T follicular helper cell (primary cell): ENCODE results near the gene SPNS1.

ENCODE experiments used
- DNase-seq: peaks from one replicate; pipeline ENCODE4 v3.0.0-alpha.2; 2020; ENCODE audit warnings: low read depth

The SPNS1 gene

DNA sequence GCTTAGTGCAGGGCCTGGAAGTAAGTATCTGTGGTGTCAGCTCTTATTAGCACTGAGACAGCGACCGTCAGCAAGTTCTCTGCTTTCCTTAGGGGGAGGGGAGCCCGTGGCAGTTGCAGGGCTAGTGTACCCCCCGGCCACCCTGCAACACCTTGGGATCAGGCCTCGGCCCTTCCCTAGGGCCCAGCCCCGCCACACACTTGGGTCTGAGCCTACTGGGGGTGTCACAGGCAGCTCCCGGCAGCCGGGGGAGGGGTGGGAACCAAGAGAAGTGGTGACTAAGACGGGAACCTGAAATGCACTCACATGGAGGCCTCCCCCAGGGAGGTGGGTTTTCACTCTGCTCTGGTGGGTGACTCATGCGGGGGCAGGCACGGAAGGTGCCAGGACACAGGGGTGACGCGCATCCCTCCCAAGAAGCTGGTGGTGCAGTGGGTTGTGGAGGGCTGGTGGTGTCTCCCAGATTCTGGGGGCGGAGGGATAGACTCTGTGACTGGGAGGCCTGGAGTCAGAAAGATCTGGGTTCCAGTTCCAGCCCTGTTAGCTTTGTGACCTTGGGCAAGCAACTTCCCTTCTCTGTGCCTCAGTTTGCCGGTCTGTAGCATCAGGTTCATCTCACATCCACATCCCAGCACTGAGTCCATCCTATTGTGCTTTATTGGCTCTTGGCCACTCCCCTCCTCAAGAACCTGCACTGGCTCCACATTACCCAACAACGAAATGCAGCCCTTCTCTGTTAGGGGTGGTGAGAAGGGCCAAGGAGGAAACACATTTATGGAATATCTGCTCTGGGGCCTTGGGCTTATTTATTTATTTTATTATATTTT lies 54.8 kb downstream of the SPNS1 start:
- DNase-seq: peak; percentile 49

DNA sequence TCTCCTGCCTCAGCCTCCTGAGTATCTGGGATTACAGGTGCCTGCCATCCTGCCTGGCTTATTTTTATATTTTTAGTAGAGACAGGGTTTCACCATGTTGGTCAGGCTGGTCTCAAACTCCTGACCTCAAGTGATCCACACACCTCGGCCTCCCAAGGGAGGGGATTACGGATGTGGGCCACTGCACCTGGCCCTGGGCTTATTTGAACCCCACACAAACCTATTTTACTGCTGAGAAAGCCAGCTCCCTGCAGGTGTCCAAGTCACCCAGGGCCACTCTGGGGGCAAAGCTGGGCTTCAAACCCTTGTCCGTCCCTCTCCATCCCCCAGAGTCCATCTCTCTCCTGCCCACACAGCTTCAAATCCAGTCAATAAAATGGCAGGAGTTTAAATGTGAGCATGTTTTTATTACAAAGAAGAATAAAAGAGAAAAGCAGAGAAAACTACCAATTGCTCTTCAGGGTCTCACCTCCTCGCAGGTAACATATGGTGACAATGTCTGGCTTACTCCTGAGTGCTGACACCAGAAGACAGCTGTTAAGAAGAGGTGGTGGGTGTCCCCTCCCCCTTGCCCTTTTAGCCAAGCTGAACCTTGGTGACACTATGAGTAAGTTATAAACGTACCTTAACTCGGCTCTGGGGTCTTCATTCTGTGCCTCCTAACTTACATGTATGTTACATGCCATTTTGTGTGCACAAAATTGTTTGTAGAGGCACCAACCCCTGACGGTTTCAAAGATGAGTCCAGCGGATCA lies 55.7 kb downstream of the SPNS1 start:
- no peak for DNase-seq
